GM23338 (cell line): ENCODE measurements around the gene PPDPF. TPM values are rescaled to one million over a fixed set of nuclear protein-coding genes. Genes with fewer than 3 reads are reported as not detected.

ENCODE experiments used
- CREB1 ChIP-seq: fragments of 250-450 bp; sonication (Bioruptor Pico); IDR thresholded peaks from 2 replicates; pipeline ENCODE4 v1.5.0; 2020; ENCODE audit warnings: low read depth, mild to moderate bottlenecking, moderate library complexity
- ETS1 ChIP-seq: IDR thresholded peaks from 2 replicates; pipeline ENCODE4 v1.6.1; 2016; ENCODE audit warnings: antibody characterized with exemption
- EZH2 ChIP-seq: fragments of 200-600 bp; sonication (generic); IDR thresholded peaks from one replicate; pipeline ENCODE4 v1.8.0; 2017; ENCODE audit warnings: antibody characterized with exemption, mild to moderate bottlenecking, low read depth; ENCODE audit not compliant: unreplicated experiment
- EZH2phosphoT487 ChIP-seq: fragments of 200-600 bp; sonication (generic); IDR thresholded peaks from one replicate; pipeline ENCODE4 v1.8.1; 2018; ENCODE audit warnings: antibody characterized with exemption; ENCODE audit not compliant: unreplicated experiment
- JUNB ChIP-seq: IDR thresholded peaks from one replicate; pipeline ENCODE4 v1.6.1; 2016; ENCODE audit warnings: antibody characterized with exemption; ENCODE audit not compliant: unreplicated experiment
- POLR2AphosphoS5 ChIP-seq: IDR thresholded peaks from 2 replicates; pipeline ENCODE4 v1.6.1; 2016; ENCODE audit warnings: antibody characterized with exemption, low read depth
- STAT1 ChIP-seq: IDR thresholded peaks from one replicate; pipeline ENCODE4 v1.6.1; 2016; ENCODE audit warnings: antibody characterized with exemption; ENCODE audit not compliant: unreplicated experiment
- ZNF114 ChIP-seq: fragments of 250-450 bp; sonication (Bioruptor Pico); IDR thresholded peaks from 2 replicates; pipeline ENCODE4 v1.5.0; 2020; ENCODE audit warnings: mild to moderate bottlenecking, moderate library complexity
- ZNF331 ChIP-seq: fragments of 250-450 bp; sonication (Bioruptor Pico); IDR thresholded peaks from 2 replicates; pipeline ENCODE4 v1.5.0; 2020; ENCODE audit warnings: low read depth, mild to moderate bottlenecking, moderate library complexity
- polyA plus RNA-seq: library from polyadenylated mRNA; unstranded; fragments of >200 nt; fragmentation: Nextera tagmentation; extraction: Ambion mirVana; gene quantifications from 2 replicates; pipeline ENCODE4 v1.2.1, GENCODE V29; 2016
- total RNA-seq: library from RNA; depleted of rRNA; stranded (reverse); fragments of >200 nt; shearing (Covaris generic); gene quantifications from 2 replicates; pipeline ENCODE4 v1.2.3, GENCODE V29; 2014
- TF ChIP-seq, protein P1 (sequence below): fragments of 250-450 bp; sonication (Bioruptor Pico); IDR thresholded peaks from 2 replicates; pipeline ENCODE4 v1.5.0; 2020; ENCODE audit warnings: mild to moderate bottlenecking, moderate library complexity
- TF ChIP-seq, protein P2 (sequence below), 2 experiments: fragments of 200-600 bp in 1 of 2; sonication (generic) in 1 of 2; conservative IDR thresholded peaks; 2 replicates each; pipeline versions ENCODE4 v1.5.1 to v1.6.1; 2016 to 2017; ENCODE audit warnings: antibody characterized with exemption in 2 of 2, low read depth in 2 of 2, mild to moderate bottlenecking in 2 of 2, moderate library complexity in 1 of 2

The PPDPF gene
- total and polyA plus RNA-seq, 2 experiments from 2014 or later, result 83.9 to 141 TPM

DNA sequence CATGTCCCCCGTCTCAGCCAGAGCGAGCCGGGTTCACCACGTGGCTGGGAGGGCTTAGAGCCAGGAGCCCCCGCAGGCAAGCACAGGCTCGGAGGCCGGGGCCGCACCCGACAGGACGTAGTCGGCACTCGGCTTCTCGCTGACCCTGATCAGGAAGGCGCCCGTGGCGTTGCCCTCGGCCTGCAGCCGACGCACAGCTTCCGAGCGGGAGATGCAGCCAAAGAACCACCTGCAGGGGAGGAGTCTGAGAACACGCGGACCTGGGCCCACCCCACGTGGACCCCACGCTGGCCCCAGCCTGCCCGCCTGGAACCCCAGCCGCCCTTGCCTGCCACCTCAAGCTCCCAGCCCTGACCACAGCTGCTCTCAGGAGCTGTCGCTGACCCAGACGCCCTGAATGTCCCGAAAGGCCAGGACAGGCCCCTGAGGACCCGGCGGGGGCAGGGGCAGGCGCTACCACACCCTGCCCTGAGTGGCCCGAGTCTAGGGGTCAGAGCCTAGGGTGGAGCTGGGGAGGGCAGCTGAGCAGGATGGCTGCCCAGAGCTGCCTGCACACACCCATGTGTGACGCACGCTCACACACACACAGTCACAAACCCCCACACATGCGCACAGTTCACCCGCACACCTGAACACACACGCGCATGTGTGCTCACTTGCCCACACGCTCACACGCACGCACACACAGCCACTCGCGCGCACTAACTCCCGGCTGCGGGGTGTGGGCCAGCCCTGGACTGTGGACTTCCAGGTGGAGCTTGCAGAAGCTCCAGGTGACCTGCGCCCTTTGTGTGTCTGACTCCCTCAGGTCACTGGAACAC, 14.5 kb downstream of the PPDPF start (continued):
- TF ChIP-seq, protein P1, sequence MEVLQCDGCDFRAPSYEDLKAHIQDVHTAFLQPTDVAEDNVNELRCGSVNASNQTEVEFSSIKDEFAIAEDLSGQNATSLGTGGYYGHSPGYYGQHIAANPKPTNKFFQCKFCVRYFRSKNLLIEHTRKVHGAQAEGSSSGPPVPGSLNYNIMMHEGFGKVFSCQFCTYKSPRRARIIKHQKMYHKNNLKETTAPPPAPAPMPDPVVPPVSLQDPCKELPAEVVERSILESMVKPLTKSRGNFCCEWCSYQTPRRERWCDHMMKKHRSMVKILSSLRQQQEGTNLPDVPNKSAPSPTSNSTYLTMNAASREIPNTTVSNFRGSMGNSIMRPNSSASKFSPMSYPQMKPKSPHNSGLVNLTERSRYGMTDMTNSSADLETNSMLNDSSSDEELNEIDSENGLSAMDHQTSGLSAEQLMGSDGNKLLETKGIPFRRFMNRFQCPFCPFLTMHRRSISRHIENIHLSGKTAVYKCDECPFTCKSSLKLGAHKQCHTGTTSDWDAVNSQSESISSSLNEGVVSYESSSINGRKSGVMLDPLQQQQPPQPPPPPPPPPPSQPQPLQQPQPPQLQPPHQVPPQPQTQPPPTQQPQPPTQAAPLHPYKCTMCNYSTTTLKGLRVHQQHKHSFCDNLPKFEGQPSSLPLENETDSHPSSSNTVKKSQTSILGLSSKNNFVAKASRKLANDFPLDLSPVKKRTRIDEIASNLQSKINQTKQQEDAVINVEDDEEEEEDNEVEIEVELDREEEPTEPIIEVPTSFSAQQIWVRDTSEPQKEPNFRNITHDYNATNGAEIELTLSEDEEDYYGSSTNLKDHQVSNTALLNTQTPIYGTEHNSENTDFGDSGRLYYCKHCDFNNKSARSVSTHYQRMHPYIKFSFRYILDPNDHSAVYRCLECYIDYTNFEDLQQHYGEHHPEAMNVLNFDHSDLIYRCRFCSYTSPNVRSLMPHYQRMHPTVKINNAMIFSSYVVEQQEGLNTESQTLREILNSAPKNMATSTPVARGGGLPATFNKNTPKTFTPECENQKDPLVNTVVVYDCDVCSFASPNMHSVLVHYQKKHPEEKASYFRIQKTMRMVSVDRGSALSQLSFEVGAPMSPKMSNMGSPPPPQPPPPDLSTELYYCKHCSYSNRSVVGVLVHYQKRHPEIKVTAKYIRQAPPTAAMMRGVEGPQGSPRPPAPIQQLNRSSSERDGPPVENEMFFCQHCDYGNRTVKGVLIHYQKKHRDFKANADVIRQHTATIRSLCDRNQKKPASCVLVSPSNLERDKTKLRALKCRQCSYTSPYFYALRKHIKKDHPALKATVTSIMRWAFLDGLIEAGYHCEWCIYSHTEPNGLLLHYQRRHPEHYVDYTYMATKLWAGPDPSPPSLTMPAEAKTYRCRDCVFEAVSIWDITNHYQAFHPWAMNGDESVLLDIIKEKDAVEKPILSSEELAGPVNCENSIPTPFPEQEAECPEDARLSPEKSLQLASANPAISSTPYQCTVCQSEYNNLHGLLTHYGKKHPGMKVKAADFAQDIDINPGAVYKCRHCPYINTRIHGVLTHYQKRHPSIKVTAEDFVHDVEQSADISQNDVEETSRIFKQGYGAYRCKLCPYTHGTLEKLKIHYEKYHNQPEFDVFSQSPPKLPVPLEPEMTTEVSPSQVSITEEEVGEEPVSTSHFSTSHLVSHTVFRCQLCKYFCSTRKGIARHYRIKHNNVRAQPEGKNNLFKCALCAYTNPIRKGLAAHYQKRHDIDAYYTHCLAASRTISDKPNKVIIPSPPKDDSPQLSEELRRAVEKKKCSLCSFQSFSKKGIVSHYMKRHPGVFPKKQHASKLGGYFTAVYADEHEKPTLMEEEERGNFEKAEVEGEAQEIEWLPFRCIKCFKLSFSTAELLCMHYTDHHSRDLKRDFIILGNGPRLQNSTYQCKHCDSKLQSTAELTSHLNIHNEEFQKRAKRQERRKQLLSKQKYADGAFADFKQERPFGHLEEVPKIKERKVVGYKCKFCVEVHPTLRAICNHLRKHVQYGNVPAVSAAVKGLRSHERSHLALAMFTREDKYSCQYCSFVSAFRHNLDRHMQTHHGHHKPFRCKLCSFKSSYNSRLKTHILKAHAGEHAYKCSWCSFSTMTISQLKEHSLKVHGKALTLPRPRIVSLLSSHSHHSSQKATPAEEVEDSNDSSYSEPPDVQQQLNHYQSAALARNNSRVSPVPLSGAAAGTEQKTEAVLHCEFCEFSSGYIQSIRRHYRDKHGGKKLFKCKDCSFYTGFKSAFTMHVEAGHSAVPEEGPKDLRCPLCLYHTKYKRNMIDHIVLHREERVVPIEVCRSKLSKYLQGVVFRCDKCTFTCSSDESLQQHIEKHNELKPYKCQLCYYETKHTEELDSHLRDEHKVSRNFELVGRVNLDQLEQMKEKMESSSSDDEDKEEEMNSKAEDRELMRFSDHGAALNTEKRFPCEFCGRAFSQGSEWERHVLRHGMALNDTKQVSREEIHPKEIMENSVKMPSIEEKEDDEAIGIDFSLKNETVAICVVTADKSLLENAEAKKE (CRISPR knock-in tag), result no peak
- TF ChIP-seq ZNF331 (CRISPR knock-in tag) (no peak), JUNB (no peak), CREB1 (CRISPR knock-in tag) (no peak), POLR2AphosphoS5 (no peak), EZH2phosphoT487 (no peak), EZH2 (no peak), ETS1 (no peak), ZNF114 (CRISPR knock-in tag) (no peak), STAT1 (no peak)
- TF ChIP-seq, protein P2, sequence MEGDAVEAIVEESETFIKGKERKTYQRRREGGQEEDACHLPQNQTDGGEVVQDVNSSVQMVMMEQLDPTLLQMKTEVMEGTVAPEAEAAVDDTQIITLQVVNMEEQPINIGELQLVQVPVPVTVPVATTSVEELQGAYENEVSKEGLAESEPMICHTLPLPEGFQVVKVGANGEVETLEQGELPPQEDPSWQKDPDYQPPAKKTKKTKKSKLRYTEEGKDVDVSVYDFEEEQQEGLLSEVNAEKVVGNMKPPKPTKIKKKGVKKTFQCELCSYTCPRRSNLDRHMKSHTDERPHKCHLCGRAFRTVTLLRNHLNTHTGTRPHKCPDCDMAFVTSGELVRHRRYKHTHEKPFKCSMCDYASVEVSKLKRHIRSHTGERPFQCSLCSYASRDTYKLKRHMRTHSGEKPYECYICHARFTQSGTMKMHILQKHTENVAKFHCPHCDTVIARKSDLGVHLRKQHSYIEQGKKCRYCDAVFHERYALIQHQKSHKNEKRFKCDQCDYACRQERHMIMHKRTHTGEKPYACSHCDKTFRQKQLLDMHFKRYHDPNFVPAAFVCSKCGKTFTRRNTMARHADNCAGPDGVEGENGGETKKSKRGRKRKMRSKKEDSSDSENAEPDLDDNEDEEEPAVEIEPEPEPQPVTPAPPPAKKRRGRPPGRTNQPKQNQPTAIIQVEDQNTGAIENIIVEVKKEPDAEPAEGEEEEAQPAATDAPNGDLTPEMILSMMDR (conservative IDR thresholded peaks at IDR 0.05; ENCODE audit: low read depth in 2 of 2), result no peak
